ENCODE results near the gene B3GALNT1. TPM values are rescaled to one million over a fixed set of nuclear protein-coding genes. Genes with fewer than 3 reads are reported as not detected.
"Not testable (repeated sequence)": the region's sequence is repeated elsewhere in the genome, so short reads cannot be mapped to it uniquely, and the experiment has no call there.

Gene B3GALNT1
- total RNA-seq, 1 donor, result 17.7 TPM

- DNase-seq (ENCODE audit: low read depth), result peak; percentile 4
Observed at GRCh38 chr3:161035711-161036110, 69.4 kb downstream of the B3GALNT1 start.

GRCh38 chr3:161034913-161035550, 70.1 kb downstream of the B3GALNT1 start:
- DNase-seq (ENCODE audit: low read depth); H3K4me3 ChIP-seq (ENCODE audit: low read depth, low read length): not testable (repeated sequence)

More at GRCh38 chr3:161035711-161036110, 69.4 kb downstream of the B3GALNT1 start:
- TF ChIP-seq CTCF (IDR thresholded peaks at IDR 0.05; ENCODE audit: insufficient read depth, low read depth, low read length), result no peak
- no peak overlapping the region for H3K4me3 ChIP-seq (ENCODE audit: low read depth, low read length)

Other genes starting within 250 kb of the B3GALNT1 start
- gene NMD3, start 116.0 kb upstream of the B3GALNT1 start, total RNA-seq, result 42.8 and 80.7 TPM in 2 replicates